GDM1 (cell line): Measurements from ENCODE around the gene CHM.
"Not testable (repeated sequence)": the region's sequence is repeated elsewhere in the genome, so short reads cannot be mapped to it uniquely, and the experiment has no call there.

Experiments
- DNase-seq: peaks from one replicate; lab custom pipeline; 2025; lab: John Stamatoyannopoulos, UW

The CHM gene

GRCh38 chrX:86047174-86047935, at the start of gene CHM:
Gene CHM, minus strand, starts transcription at chrX:86047558. Its CDS starts 26 bp downstream, at chrX:86047532.
- DNase-seq, result no peak

GRCh38 chrX:86078650-86079049, 31.3 kb upstream of the CHM start:
- no peak for DNase-seq

- no peak for DNase-seq
These were observed 19.6 kb upstream of the CHM start for GRCh38 chrX:86066998-86067397.

GRCh38 chrX:86061407-86061806, 14.0 kb upstream of the CHM start:
- DNase-seq, result no peak

GRCh38 chrX:86051741-86052140, 4.4 kb upstream of the CHM start:
- no peak for DNase-seq

- no peak for DNase-seq
These were observed 550 bp upstream of the CHM start for GRCh38 chrX:86047936-86048280.

- no peak for DNase-seq
These were observed 3.1 kb downstream of the CHM start for GRCh38 chrX:86044216-86044615.

- no peak for DNase-seq
These were observed 7.5 kb downstream of the CHM start for GRCh38 chrX:86039625-86040568.

- DNase-seq, result no peak
These were observed 14.0 kb downstream of the CHM start for GRCh38 chrX:86033385-86033784.

- DNase-seq, result no peak
These were observed 18.7 kb downstream of the CHM start for GRCh38 chrX:86028681-86029080.

GRCh38 chrX:86023811-86024210, 23.5 kb downstream of the CHM start:
- DNase-seq, result no peak

- no peak for DNase-seq
These were observed 25.6 kb downstream of the CHM start for GRCh38 chrX:86021652-86022289.

GRCh38 chrX:86016139-86016538, 31.2 kb downstream of the CHM start:
- no peak for DNase-seq

GRCh38 chrX:86014959-86015358, 32.4 kb downstream of the CHM start:
- DNase-seq, result not testable (repeated sequence)

GRCh38 chrX:86014421-86014820, 32.9 kb downstream of the CHM start:
- DNase-seq, result no peak

- DNase-seq, result no peak
These were observed 33.6 kb downstream of the CHM start for GRCh38 chrX:86013792-86014191.

- no peak for DNase-seq
These were observed 35.2 kb downstream of the CHM start for GRCh38 chrX:86012188-86012587.

GRCh38 chrX:86009803-86010202, 37.6 kb downstream of the CHM start:
- DNase-seq, result not testable (repeated sequence)

GRCh38 chrX:86007891-86008290, 39.5 kb downstream of the CHM start:
- not testable (repeated sequence) for DNase-seq

GRCh38 chrX:86002076-86002896, 45.1 kb downstream of the CHM start:
- no peak for DNase-seq

- DNase-seq, result no peak
These were observed 48.4 kb downstream of the CHM start for GRCh38 chrX:85998954-85999353.

GRCh38 chrX:85996555-85996954, 50.8 kb downstream of the CHM start:
- DNase-seq, result no peak
